Stomach (tissue), 9 donors: ENCODE results near the gene SERPINB4. TPM values are rescaled to one million over a fixed set of nuclear protein-coding genes. Genes with fewer than 3 reads are reported as not detected.

Experiments
- DNase-seq, 2 donors: peaks; one replicate each; pipeline versions ENCODE4 v3.0.0 to v3.0.0-alpha.2; 2013 to 2019
- H3K27ac ChIP-seq, 5 donors: fragments of 200-600 bp in 4 of 5; sonication (generic) in 4 of 5; one replicate each; pipeline ENCODE4 v1.5.1; 2013 to 2019; ENCODE audit warnings: mild to moderate bottlenecking in 1 of 5, moderate library complexity in 1 of 5
- H3K27me3 ChIP-seq, 3 donors: fragments of 200-600 bp; sonication (generic); one replicate each; pipeline ENCODE4 v1.5.1; 2017 to 2019; ENCODE audit warnings: mixed run types in 1 of 3
- H3K36me3 ChIP-seq, 4 donors: fragments of 200-600 bp; sonication (generic); 1 replicate in 3 of 4; 2 replicates in 1 of 4; pipeline ENCODE4 v1.5.1; 2016 to 2019
- H3K4me1 ChIP-seq, 4 donors: fragments of 200-600 bp; sonication (generic); one replicate each; pipeline ENCODE4 v1.5.1; 2016 to 2019
- H3K4me3 ChIP-seq, 4 donors: fragments of 200-600 bp; sonication (generic) in 3 of 4; one replicate each; pipeline ENCODE4 v1.5.1; 2016 to 2019; ENCODE audit warnings: mild to moderate bottlenecking in 1 of 4
- H3K9me3 ChIP-seq, 4 donors: fragments of 200-600 bp; sonication (generic); one replicate each; pipeline ENCODE4 v1.5.1; 2016 to 2019
- EP300 ChIP-seq: sonication (generic); formaldehyde crosslinking; IDR thresholded peaks from one replicate; pipeline ENCODE4 v1.6.1; 2017; ENCODE audit warnings: antibody characterized with exemption
- POLR2A ChIP-seq, 4 donors: fragments of 450-650 bp; IDR thresholded peaks; one replicate each; pipeline ENCODE4 v1.6.1; 2016; ENCODE audit warnings: antibody characterized with exemption in 4 of 4, control low read depth in 2 of 4, mild to moderate bottlenecking in 1 of 4, moderate library complexity in 1 of 4
- POLR2AphosphoS5 ChIP-seq, 3 donors: sonication (generic); formaldehyde crosslinking; IDR thresholded peaks; one replicate each; pipeline ENCODE4 v1.6.1; 2016; ENCODE audit warnings: antibody characterized with exemption in 3 of 3
- WGBS, 5 donors: extraction: QIAGEN DNeasy Blood & Tissue Kit in 3 of 5; methylation state at CpG; one replicate each; pipeline versions ENCODE4 v1.1.5 to v1.1.7; 2013 to 2018; 5-methylcytosine and 5-hydroxymethylcytosine counted together
- intact Hi-C: fragments of 100-400 bp; cut with DNase I; formaldehyde crosslinking; loops from one replicate; pipeline ENCODE4 v1.15.1; 2023; ENCODE audit warnings: low total_unique reads
- polyA plus RNA-seq, 3 donors: library from polyadenylated mRNA; stranded (reverse); fragments of 200-250 nt; gene quantifications; one replicate each; pipeline ENCODE4 v1.2.3, GENCODE V29; 2013
- total RNA-seq, 5 donors: library from RNA; depleted of rRNA; stranded (reverse); fragments of >200 nt; gene quantifications; one replicate each; pipeline versions ENCODE4 v1.1.0 to v1.2.3, GENCODE V29; 2014 to 2016
- TF ChIP-seq, protein P1 (sequence below), 7 experiments: fragments of 450-650 bp in 4 of 7; fragments of 200-600 bp in 3 of 7; sonication (generic) in 3 of 7; IDR thresholded peaks; one replicate each; pipeline ENCODE4 v1.5.1; 2016 to 2019; ENCODE audit warnings: antibody characterized with exemption in 7 of 7, control low read depth in 2 of 7, mild to moderate bottlenecking in 1 of 7
- donor health status: healthy with polysubstance abuse.
- donor health status: Bipolar disorder and iron deficiency.
- donor health status: healthy.

Gene SERPINB4
- total and polyA plus RNA-seq, 8 donors: 0.46 to 3.8 (median 0.68) TPM; not detected in 5

DNA sequence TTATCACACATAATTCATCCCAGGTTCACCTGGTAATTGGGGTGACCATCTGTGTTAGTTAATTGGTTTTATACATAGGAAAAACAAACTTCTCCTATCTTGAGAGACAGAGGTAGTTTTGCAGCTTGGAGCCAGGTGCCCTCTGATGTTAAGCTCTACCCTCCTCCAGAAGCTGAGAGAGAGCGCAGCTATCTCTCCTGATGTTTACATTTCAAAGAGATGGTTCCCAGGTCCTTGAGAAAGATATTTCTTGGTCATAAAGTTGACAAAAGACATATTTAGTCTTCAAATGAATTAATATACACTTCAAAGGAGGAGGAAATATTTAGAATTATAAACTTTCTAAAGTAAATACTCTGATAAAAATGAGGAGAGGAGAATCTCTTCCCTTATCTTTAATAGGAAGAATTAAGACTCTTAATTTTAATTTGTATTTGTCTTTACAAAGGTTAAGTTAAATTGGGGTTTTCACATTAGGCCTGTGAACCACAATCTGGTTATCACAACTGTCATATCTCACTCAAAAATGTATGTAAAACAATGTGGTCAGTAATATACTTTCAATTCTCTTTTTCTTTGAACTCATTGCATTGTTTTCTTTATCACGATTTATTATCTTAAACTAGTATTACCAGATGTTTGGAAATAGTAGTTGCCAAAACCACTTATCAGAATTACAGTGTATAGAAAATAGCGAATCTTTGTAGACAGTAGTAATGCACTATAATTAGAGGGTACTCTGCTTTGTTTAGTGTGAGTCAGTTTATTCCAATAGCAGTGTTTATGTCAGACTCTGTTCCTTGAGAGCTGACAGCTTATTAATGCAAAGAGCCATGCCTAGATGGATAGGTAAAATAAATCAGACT lies 26.8 kb downstream of the SERPINB4 start:
- Histone ChIP-seq H3K4me1 (no peaks in the 10 kb centered on the region), H3K9me3 (peaks cover 0 to 5% (median 0%) of the 10 kb centered on the region in 4 donors), H3K4me3 (no peak overlapping the region), H3K27me3 (no peaks in the 10 kb centered on the region), H3K36me3 (no peaks in the 10 kb centered on the region), H3K27ac (no peak overlapping the region)
- intact Hi-C loops: no loop called here
- WGBS, 5 donors: 7 to 17% (median 13%) methylated on average over 3 of the region's 3 CpGs
- DNase-seq: no peak
- TF ChIP-seq, protein P1, sequence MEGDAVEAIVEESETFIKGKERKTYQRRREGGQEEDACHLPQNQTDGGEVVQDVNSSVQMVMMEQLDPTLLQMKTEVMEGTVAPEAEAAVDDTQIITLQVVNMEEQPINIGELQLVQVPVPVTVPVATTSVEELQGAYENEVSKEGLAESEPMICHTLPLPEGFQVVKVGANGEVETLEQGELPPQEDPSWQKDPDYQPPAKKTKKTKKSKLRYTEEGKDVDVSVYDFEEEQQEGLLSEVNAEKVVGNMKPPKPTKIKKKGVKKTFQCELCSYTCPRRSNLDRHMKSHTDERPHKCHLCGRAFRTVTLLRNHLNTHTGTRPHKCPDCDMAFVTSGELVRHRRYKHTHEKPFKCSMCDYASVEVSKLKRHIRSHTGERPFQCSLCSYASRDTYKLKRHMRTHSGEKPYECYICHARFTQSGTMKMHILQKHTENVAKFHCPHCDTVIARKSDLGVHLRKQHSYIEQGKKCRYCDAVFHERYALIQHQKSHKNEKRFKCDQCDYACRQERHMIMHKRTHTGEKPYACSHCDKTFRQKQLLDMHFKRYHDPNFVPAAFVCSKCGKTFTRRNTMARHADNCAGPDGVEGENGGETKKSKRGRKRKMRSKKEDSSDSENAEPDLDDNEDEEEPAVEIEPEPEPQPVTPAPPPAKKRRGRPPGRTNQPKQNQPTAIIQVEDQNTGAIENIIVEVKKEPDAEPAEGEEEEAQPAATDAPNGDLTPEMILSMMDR (IDR thresholded peaks at IDR 0.05): no peak
- TF ChIP-seq POLR2A (IDR thresholded peaks at IDR 0.05) (no peak), EP300 (no peak), POLR2AphosphoS5 (IDR thresholded peaks at IDR 0.05) (no peak)

DNA sequence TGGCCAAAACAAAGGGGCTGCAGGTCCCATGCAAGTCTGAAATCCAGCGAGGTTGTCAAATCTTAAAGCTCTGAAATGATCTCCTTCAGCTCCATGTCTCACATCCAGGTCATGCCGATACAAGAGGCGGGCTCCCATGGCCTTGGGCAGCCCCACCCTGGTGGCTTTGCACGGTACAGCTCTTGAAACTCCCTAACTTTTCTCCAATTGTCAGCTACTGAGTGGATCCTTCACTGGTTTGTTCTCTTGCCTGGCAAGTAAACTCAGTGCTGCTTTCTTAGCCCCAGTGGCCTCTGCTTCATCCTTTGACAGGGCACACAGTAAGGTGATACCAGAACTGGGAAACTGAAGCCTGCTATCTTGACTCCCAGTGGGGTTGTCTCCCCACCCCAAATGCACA lies 30.6 kb downstream of the SERPINB4 start:
- 79 to 91% (median 79%) methylated on average over 4 of the region's 4 CpGs for WGBS, 5 donors
- Histone ChIP-seq H3K36me3 (no peaks in the 10 kb centered on the region), H3K4me3 (no peak overlapping the region), H3K27ac (no peak overlapping the region), H3K27me3 (no peaks in the 10 kb centered on the region), H3K4me1 (no peaks in the 10 kb centered on the region), H3K9me3 (no peaks in the 10 kb centered on the region)
- intact Hi-C loops: no loop called here
- TF ChIP-seq EP300 (no peak), POLR2A (IDR thresholded peaks at IDR 0.05) (no peak), POLR2AphosphoS5 (IDR thresholded peaks at IDR 0.05) (no peak)
- TF ChIP-seq, protein P1 (IDR thresholded peaks at IDR 0.05): no peak
- DNase-seq: no peak

DNA sequence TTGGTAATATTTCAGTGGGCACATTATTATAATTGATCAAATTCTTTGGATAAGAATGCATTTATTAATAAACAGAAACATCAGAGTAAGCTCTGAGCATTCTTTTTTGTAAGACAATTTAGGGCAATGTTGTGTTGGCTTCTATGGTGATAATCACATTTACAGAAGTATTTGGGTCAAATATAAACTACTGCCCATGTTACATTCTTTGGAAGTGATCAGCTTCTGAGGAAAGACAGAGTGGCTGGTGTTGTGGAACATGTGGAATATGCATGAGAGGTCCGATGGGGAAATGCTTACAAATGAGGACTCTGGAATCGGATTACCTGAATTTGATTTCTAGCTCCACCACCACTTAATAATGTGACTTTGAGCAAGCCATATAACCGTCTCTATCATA lies 37.5 kb downstream of the SERPINB4 start:
- WGBS, 5 donors: 75 to 86% (median 83%) methylated on average over 3 of the region's 3 CpGs
- no peak overlapping the region for H3K4me3 ChIP-seq
- no peaks in the 10 kb centered on the region for H3K36me3 ChIP-seq
- no peaks in the 10 kb centered on the region for H3K27me3 ChIP-seq
- H3K4me1 ChIP-seq: no peaks in the 10 kb centered on the region
- no peak overlapping the region for H3K27ac ChIP-seq
- no peaks in the 10 kb centered on the region for H3K9me3 ChIP-seq
- intact Hi-C loops: no loop called here
- no peak for TF ChIP-seq EP300
- TF ChIP-seq POLR2A (IDR thresholded peaks at IDR 0.05): no peak
- TF ChIP-seq, protein P1 (IDR thresholded peaks at IDR 0.05): no peak
- no peak for TF ChIP-seq POLR2AphosphoS5 (IDR thresholded peaks at IDR 0.05)
- DNase-seq: no peak

DNA sequence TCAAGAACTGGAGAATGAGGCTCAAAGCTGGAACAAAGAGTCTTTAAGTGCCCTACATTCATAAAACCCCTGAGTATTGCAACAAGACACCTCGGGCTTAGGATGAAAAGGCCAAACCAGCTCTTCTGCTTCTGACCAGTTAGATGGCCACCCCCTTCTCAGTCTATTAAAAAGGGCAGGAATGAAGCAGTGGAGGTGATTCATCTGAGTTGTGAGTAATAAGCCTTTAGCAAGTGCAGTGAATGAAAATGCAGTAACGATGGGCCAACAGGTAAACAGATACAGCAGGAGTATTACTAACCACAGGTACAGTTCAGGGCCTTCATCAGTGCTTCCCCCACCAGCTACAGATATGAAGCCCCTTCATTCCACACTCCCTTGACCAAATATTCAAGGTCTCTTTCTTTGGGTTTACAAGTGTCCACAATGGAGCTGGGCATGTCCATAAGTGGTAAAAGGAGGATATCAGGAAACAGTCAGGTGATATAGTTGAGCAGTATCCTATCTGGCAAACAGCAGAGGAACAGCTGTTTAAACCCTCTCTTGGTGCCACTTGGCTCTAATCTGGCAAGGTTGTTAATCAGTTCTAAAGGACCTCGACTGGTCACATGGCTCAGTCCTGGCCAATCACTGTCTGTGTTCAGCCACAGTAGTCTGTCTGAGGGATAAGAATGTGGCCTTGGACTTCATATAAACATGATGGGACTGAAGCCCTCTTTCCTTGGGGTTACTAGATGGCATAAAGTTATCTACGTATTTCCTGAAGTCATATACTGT lies 39.1 kb downstream of the SERPINB4 start:
- Histone ChIP-seq H3K27me3 (no peaks in the 10 kb centered on the region), H3K4me3 (no peak overlapping the region), H3K4me1 (no peaks in the 10 kb centered on the region), H3K27ac (no peak overlapping the region), H3K9me3 (peaks cover 0 to 5% (median 0%) of the 10 kb centered on the region in 4 donors), H3K36me3 (no peaks in the 10 kb centered on the region)
- TF ChIP-seq POLR2A (IDR thresholded peaks at IDR 0.05) (no peak), EP300 (no peak), POLR2AphosphoS5 (IDR thresholded peaks at IDR 0.05) (no peak)
- TF ChIP-seq, protein P1 (IDR thresholded peaks at IDR 0.05): no peak
- intact Hi-C loops: no loop called here
- no peak for DNase-seq
- 62 to 72% (median 68%) methylated on average over 4 of the region's 4 CpGs for WGBS, 5 donors
